Neuron (in vitro differentiated cells): Measurements from ENCODE around the gene CLINT1.

Source experiments
- H2AFZ ChIP-seq: one replicate; pipeline ENCODE4 v1.6.1; 2013; ENCODE audit warnings: low read depth, mild to moderate bottlenecking, inconsistent platforms, low read length, moderate library complexity
- H3K27me3 ChIP-seq: one replicate; pipeline ENCODE4 v1.6.1; 2013; ENCODE audit warnings: low read length; ENCODE audit not compliant: insufficient read depth
- H3K36me3 ChIP-seq: one replicate; pipeline ENCODE4 v1.6.1; 2013; ENCODE audit warnings: low read length; ENCODE audit not compliant: insufficient read depth
- H3K4me1 ChIP-seq: one replicate; pipeline ENCODE4 v1.6.1; 2013; ENCODE audit warnings: low read length; ENCODE audit not compliant: insufficient read depth
- H3K4me3 ChIP-seq: 2 replicates; pipeline ENCODE4 v1.5.1; 2013; ENCODE audit warnings: mild to moderate bottlenecking, low read length, moderate library complexity
- H3K9me3 ChIP-seq: one replicate; pipeline ENCODE4 v1.6.1; 2013; ENCODE audit warnings: low read length

Gene CLINT1

DNA sequence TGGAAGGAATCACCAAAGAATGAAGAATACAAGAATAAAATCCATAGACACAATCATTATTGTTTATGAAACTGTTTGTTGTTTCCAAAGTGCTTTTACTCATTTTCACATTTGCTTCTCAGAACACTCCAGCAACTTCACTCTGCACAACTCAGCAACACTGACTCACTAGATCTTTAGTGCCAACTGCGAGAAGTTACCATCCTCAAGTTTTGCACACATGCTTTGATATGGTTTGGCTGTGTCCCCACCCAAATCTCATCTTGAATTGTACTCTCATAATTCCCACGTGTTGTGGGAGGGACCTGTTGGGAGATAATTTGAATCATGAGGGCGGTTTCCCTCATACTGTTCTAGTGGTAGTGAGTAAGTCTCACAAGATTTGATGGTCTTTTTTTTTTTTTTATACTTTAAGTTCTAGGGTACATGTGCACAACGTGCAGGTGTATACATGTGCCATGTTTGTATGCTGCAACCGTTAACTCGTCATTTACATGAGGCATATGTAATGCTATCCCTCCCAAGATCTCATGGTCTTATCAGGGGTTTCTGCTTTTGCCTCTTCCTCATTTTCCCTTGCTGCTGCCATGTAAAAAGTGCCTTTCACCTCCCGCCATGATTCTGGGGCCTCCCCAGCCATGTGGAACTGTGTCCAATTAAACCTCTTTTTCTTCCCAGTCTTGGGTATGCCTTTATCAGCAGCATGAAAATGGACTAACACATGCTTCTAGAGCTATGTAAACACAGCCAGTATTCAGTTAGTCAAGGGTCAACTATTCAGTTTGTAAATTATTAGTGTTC, 36.9 kb downstream of the CLINT1 start:
- Histone ChIP-seq H3K27me3 (no peaks in the 10 kb centered on the region), H3K4me1 (peaks cover 11% of the 10 kb centered on the region), H3K36me3 (no peaks in the 10 kb centered on the region), H3K4me3 (no peak overlapping the region), H3K9me3 (peaks cover 2% of the 10 kb centered on the region), H2AFZ (no peak overlapping the region)

DNA sequence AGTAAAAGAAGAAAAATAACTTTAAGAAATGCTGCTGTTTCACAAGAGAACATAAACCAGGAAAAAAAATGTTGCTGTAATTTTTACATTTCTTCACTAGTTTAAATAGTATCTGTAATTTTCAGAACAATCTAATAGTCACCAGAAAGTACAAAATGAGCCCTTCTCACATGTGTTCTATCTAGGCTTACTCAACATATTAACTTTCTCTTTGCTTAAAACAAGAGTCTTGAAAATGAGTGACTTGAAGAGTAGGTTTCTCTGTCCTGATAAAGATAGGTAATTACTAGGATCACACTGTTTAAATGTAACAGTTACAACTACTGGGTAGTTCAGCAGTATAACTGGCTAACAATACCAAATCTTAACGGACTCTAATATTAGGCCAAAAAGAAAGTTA, 37.5 kb downstream of the CLINT1 start:
- Histone ChIP-seq H3K4me3 (no peak overlapping the region), H3K9me3 (peaks cover 2% of the 10 kb centered on the region), H3K4me1 (peaks cover 11% of the 10 kb centered on the region), H2AFZ (no peak overlapping the region), H3K36me3 (no peaks in the 10 kb centered on the region), H3K27me3 (no peaks in the 10 kb centered on the region)

DNA sequence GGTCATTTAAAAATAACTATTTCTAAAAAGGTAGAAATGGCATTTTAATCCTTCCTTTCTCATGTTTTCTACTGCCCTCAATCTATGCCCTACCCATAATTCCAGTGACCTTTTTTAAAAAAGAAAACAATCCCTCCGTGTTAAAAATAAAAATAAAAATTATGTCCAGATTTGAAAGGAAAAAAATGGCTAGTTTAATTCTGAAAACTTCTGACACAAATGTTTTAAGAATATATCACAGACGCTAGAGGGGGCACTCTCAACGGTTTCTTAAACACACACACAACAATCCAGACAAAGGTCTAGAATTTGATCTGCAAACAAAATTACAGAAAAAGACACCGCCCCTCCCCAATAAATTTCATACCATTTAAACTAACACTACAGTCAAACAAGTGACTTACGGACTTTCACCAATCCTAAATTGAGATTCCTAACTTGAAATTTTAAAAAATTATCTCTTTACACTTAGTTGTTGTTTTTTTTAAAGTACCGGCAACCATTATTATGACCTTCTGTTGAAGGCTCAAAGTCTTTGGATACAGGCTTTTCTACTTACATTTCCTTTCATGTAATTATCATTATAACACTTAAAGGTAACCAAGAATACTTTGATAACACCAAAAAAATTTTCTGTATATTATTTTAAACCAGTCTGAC, 38.2 kb downstream of the CLINT1 start:
- H3K4me3 ChIP-seq = no peak overlapping the region
- no peak overlapping the region for H2AFZ ChIP-seq
- peaks cover 11% of the 10 kb centered on the region for H3K4me1 ChIP-seq
- no peaks in the 10 kb centered on the region for H3K36me3 ChIP-seq
- H3K27me3 ChIP-seq = no peaks in the 10 kb centered on the region
- peaks cover 2% of the 10 kb centered on the region for H3K9me3 ChIP-seq

DNA sequence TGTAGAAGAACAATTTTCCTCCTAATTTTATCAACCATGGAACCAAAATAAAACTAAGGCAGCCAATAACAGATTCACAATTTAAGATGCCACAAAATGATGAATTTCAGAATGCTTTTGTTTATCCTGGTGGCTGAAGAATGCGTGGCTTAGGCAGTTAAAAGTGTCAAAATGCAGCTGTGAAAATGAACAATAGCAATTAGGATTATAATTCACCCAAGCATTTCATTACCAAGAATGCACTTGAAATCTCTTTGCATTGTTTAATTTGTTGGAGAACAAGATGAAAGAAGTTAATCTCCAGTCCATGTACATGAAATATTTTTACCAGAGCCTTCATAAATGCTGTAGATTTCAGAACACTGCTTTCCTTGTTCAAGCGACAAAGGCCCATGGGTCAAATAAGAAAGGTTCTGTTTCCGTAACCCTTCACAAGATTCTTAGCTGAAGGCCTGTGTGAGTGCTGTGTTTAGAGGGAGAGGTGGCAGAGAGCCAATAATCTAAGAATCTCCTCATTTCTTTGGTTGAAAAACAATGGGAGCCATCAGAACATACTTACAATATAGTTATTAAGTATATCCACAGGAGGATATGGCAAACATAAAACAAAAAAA, 39.3 kb downstream of the CLINT1 start:
- Histone ChIP-seq H3K4me1 (peaks cover 11% of the 10 kb centered on the region), H3K27me3 (no peaks in the 10 kb centered on the region), H3K36me3 (no peaks in the 10 kb centered on the region), H3K4me3 (no peak overlapping the region), H2AFZ (no peak overlapping the region), H3K9me3 (peaks cover 2% of the 10 kb centered on the region)

DNA sequence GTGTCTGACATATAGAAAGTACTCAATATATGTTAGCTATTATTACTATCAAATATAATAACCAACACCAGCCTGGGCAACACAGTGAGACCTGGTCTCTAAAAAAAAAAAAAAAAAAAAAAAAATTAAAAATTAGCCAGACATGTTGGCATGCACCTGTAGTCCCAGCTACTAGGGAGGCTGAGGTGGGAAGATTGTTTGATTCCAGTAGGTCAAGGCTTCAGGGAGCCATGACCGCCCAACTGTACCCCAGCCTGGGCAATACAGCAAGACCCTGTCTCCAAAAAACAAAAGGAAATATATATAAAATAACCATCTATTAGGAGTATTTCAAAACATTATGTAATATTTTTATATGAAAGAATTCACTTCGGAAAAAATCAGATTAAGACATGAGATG, 40.6 kb downstream of the CLINT1 start:
- Histone ChIP-seq H3K36me3 (peaks cover 11% of the 10 kb centered on the region), H3K9me3 (peaks cover 2% of the 10 kb centered on the region), H3K27me3 (no peaks in the 10 kb centered on the region), H3K4me3 (no peak overlapping the region), H2AFZ (no peak overlapping the region), H3K4me1 (peaks cover 11% of the 10 kb centered on the region)

DNA sequence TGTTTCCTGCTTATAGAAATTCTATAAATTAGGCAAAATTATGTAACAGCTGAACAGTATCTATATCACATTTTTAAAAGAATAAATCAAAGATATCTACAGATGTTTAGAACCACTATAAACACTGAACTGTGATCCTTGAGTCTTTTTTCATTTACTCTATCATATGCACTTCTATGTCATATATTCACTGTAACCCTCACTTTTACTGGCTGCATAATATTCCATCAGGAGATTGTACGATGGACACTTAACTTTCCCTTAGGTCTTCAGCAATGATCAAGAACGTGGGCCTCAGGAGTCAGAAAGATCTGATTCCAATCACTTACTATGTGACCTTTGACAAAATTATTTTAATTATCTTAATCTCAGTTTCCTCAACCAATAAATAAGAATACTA, 41.0 kb downstream of the CLINT1 start:
- Histone ChIP-seq H3K9me3 (peaks cover 2% of the 10 kb centered on the region), H3K4me3 (no peak overlapping the region), H2AFZ (no peak overlapping the region), H3K36me3 (peaks cover 15% of the 10 kb centered on the region), H3K27me3 (no peaks in the 10 kb centered on the region), H3K4me1 (peaks cover 11% of the 10 kb centered on the region)

DNA sequence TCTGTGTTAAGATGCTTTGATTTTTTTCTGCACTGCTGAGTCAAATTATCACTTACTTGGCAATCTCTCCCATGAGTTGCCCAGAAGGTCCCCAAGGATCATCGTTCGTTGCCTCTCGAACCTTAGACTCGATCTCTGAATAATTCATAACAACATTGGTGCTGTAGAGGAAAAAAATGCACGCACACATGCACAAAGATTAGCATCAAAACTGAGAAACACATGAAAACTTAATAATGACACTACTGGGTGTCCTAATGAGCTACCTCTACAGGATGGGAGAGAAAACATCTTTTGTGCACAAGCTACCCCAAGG, 41.6 kb downstream of the CLINT1 start:
- peaks cover 11% of the 10 kb centered on the region for H3K4me1 ChIP-seq
- H3K4me3 ChIP-seq = no peak overlapping the region
- H3K27me3 ChIP-seq = no peaks in the 10 kb centered on the region
- peaks cover 2% of the 10 kb centered on the region for H3K9me3 ChIP-seq
- H2AFZ ChIP-seq = no peak overlapping the region
- H3K36me3 ChIP-seq = peaks cover 21% of the 10 kb centered on the region

DNA sequence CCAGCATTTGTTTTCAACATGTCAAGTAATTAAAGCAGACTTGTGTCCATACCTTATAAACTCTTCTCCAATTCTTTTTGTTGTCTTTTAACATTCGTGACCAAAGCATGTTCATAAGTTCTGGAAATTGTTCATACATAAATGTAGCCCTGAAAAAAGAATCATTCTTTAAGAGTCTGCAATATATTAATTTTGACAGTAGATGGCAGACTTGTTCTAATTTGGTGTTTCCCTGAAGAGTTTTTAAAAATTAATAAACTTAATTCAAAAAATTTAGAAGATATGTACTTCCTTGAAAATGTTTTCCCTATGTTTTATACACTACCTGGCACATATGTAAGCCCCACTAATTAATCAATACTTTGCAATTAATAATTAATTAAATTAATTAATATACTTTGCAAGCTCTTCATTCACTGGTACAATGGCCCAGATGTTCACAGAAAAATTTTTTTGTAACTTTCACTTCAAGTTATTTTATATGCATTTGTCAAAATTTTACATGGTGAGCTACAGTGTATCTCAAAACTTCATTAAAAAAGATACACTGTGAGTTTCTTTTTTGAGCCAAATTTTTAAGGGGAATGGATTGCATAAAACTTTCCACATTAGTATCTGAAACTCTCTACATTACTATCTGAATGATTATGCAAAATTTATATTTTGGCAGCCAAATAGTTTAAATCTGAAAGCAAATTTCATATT, 42.1 kb downstream of the CLINT1 start:
- H3K9me3 ChIP-seq = peaks cover 2% of the 10 kb centered on the region
- peaks cover 11% of the 10 kb centered on the region for H3K4me1 ChIP-seq
- H2AFZ ChIP-seq = no peak overlapping the region
- H3K27me3 ChIP-seq = no peaks in the 10 kb centered on the region
- H3K36me3 ChIP-seq = peaks cover 25% of the 10 kb centered on the region
- no peak overlapping the region for H3K4me3 ChIP-seq

DNA sequence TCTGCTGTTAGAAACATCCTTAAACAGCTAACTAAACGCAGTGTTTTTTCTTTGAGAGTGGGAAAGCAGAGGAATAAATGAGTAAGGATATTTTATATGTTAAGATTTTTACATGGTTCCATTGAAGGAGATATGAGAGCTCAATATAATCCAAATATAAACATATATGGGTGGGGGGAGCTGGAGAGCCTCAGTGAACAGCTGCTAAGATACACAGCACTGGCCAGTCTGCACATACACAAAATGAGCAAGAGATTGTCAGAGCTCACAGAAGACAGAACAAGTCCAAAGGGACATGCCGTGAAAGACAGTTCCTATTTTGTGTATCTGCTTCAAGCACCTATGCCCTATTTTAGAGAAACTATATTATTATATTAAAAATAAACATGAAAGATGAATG, 46.9 kb downstream of the CLINT1 start:
- Histone ChIP-seq H2AFZ (no peak overlapping the region), H3K4me3 (no peak overlapping the region), H3K9me3 (no peaks in the 10 kb centered on the region), H3K27me3 (no peaks in the 10 kb centered on the region), H3K4me1 (no peaks in the 10 kb centered on the region), H3K36me3 (peaks cover 47% of the 10 kb centered on the region)

DNA sequence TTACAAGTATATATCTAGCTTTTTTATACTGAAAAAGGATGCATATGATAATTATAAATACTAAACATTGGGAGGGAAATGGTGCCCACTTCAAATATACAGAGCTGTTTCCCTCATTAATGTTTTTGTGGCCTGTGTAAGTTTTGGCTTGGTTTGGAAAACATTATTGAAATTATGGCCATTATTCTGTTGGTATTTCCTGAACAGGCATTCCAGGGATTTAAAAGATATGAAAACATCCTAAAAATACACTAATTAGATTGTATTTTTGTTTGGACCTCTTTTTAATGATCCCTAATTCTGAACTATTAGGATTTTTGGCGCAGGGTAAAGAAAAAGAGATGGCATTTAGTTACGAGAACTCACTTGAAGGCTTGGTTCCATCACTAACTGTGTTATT, 50.9 kb downstream of the CLINT1 start:
- Histone ChIP-seq H3K9me3 (no peaks in the 10 kb centered on the region), H3K36me3 (peaks cover 62% of the 10 kb centered on the region), H3K4me3 (no peak overlapping the region), H3K4me1 (no peaks in the 10 kb centered on the region), H2AFZ (no peak overlapping the region), H3K27me3 (no peaks in the 10 kb centered on the region)

DNA sequence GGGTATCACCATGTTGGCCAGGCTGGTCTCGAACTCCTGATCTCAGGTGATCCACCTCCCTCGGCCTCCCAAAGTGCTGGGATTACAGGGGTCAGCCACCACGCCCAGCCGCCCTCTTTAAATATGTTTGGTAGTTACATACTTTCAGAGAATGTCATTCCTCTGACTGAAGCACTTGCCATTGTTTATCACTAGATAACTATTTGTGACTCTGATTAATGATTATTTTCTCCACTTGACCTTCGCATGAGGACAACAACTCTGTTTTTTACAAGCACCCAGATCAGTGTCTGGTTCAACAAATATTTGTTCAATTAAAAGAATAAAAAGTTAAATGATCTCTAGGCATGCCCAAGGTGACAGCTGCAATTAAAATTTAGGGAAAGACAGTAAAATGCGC, 56.2 kb downstream of the CLINT1 start:
- H3K9me3 ChIP-seq = no peaks in the 10 kb centered on the region
- H3K4me1 ChIP-seq = no peaks in the 10 kb centered on the region

DNA sequence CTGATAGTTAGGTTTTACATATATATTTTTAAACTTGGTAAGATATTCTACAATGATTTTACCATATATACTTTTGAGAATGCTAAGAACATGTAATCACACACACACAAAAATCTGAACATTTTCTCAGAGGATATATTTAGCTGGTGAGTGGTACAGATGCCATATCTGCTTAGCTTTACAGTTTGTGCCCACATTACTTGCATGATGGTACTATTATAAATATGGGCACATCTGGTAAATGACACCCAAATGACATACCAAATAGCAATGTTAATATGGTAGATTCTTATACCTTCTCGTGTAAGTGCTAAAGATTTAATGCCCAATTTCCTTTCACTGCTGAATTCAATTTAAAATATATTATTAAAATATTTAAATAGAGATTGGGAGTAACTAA, 58.8 kb downstream of the CLINT1 start:
- H2AFZ ChIP-seq = no peak overlapping the region
- no peaks in the 10 kb centered on the region for H3K27me3 ChIP-seq
- no peak overlapping the region for H3K4me3 ChIP-seq
- peaks cover 30% of the 10 kb centered on the region for H3K36me3 ChIP-seq
- no peaks in the 10 kb centered on the region for H3K9me3 ChIP-seq
- H3K4me1 ChIP-seq = no peaks in the 10 kb centered on the region

More for the DNA sequence above, 56.2 kb downstream of the CLINT1 start:
- peaks cover 39% of the 10 kb centered on the region for H3K36me3 ChIP-seq
- no peak overlapping the region for H3K4me3 ChIP-seq
- H3K27me3 ChIP-seq = no peaks in the 10 kb centered on the region
- no peak overlapping the region for H2AFZ ChIP-seq

DNA sequence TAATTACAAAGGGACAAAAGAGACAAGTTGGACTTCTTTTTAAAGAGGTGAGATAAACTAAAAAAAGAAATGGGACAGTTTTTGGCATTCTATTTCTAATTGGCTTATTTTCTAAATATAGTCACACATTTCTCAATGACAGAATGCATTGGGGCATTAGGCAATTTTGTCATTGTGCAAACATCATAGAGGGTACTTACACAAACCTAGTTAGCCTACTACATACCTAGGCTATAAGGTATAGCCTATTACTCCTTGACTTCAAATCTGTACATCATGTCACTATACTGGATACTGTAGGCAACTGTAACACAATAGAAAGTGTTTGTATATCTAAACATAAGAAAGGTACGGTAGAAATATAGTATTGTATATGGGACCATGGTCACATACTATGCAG, 59.4 kb downstream of the CLINT1 start:
- no peaks in the 10 kb centered on the region for H3K27me3 ChIP-seq
- H2AFZ ChIP-seq = no peak overlapping the region
- H3K36me3 ChIP-seq = peaks cover 31% of the 10 kb centered on the region
- H3K4me1 ChIP-seq = no peaks in the 10 kb centered on the region
- H3K4me3 ChIP-seq = no peak overlapping the region
- H3K9me3 ChIP-seq = no peaks in the 10 kb centered on the region
